Neural cell (in vitro differentiated cells): ENCODE measurements around the gene FTL.

Source experiments
- CTCF ChIP-seq: fragments of 450-650 bp; IDR thresholded peaks from 2 replicates; pipeline ENCODE4 v1.5.1; 2014; ENCODE audit warnings: antibody characterized with exemption, mild to moderate bottlenecking, moderate library complexity; ENCODE audit not compliant: poor library complexity, severe bottlenecking
- EP300 ChIP-seq: fragments of 450-650 bp; conservative IDR thresholded peaks from 2 replicates; pipeline ENCODE4 v1.6.1; 2014; ENCODE audit warnings: antibody characterized with exemption, mild to moderate bottlenecking, moderate library complexity; ENCODE audit not compliant: poor library complexity, severe bottlenecking
- EZH2 ChIP-seq: fragments of 200-600, 300-800 bp; shearing (Covaris generic), sonication (generic); IDR thresholded peaks from 2 replicates; pipeline ENCODE4 v1.6.1; 2014; ENCODE audit warnings: antibody characterized with exemption, low read length, borderline replicate concordance, mild to moderate bottlenecking; ENCODE audit not compliant: insufficient read depth, poor library complexity, severe bottlenecking
- POLR2AphosphoS5 ChIP-seq: IDR thresholded peaks from 2 replicates; pipeline ENCODE4 v1.6.1; 2012
- RAD21 ChIP-seq: fragments of 450-650 bp; conservative IDR thresholded peaks from 2 replicates; pipeline ENCODE4 v1.6.1; 2014; ENCODE audit warnings: antibody characterized with exemption, mild to moderate bottlenecking, moderate library complexity
- SMC3 ChIP-seq: fragments of 450-650 bp; conservative IDR thresholded peaks from 2 replicates; pipeline ENCODE4 v1.6.1; 2014; ENCODE audit warnings: antibody characterized with exemption, mild to moderate bottlenecking, moderate library complexity; ENCODE audit not compliant: poor library complexity
- TAF1 ChIP-seq: IDR thresholded peaks from 2 replicates; pipeline ENCODE4 v1.6.1; 2012; ENCODE audit warnings: low read depth

GRCh38 chr19:48962849-48963165, 2.3 kb upstream of the FTL start:
- TF ChIP-seq RAD21 (no peak), EZH2 (no peak), CTCF (no peak), SMC3 (no peak), TAF1 (no peak), POLR2AphosphoS5 (no peak), EP300 (no peak)
